Uterus (tissue), 4 donors: ENCODE results near the gene GCC1. TPM values are rescaled to one million over a fixed set of nuclear protein-coding genes. Genes with fewer than 3 reads are reported as not detected.

Experiments used
- DNase-seq, 2 donors: peaks; one replicate each; pipeline ENCODE4 v3.0.0-alpha.2; 2019 to 2020
- H3K27ac ChIP-seq, 2 donors: fragments of 200-600 bp; sonication (generic); 1 replicate in 1 of 2; 2 replicates in 1 of 2; pipeline ENCODE4 v1.5.1; 2016 to 2018
- H3K27me3 ChIP-seq, 2 donors: fragments of 200-600 bp; sonication (generic); one replicate each; pipeline ENCODE4 v1.5.1; 2018 to 2019; ENCODE audit warnings: control low read depth in 1 of 2
- H3K36me3 ChIP-seq, 2 donors: fragments of 200-600 bp; sonication (generic); one replicate each; pipeline ENCODE4 v1.5.1; 2019; ENCODE audit warnings: control low read depth in 1 of 2
- H3K4me1 ChIP-seq, 2 donors: fragments of 200-600 bp; sonication (generic); one replicate each; pipeline ENCODE4 v1.5.1; 2018 to 2019; ENCODE audit warnings: control low read depth in 1 of 2
- H3K4me3 ChIP-seq, 2 donors: fragments of 200-600 bp; sonication (generic); 1 replicate in 1 of 2; 2 replicates in 1 of 2; pipeline ENCODE4 v1.5.1; 2018 to 2019; ENCODE audit warnings: mild to moderate bottlenecking in 1 of 2
- H3K9me3 ChIP-seq, 2 donors: fragments of 200-600 bp; sonication (generic); one replicate each; pipeline ENCODE4 v1.5.1; 2019; ENCODE audit warnings: control low read depth in 1 of 2
- CTCF ChIP-seq, 4 experiments: fragments of 200-600 bp in 2 of 4; fragments of 450-650 bp in 2 of 4; sonication (generic) in 2 of 4; IDR thresholded peaks; one replicate each; pipeline ENCODE4 v1.5.1; 2016 to 2019; ENCODE audit warnings: antibody characterized with exemption in 4 of 4, mild to moderate bottlenecking in 2 of 4, moderate library complexity in 1 of 4
- POLR2A ChIP-seq, 2 donors: fragments of 450-650 bp; IDR thresholded peaks; one replicate each; pipeline ENCODE4 v1.6.1; 2016; ENCODE audit warnings: antibody characterized with exemption in 2 of 2, mild to moderate bottlenecking in 1 of 2, moderate library complexity in 1 of 2
- intact Hi-C: fragments of 100-400 bp; cut with DNase I; formaldehyde crosslinking; loops from one replicate; pipeline ENCODE4 v1.15.1; 2023; ENCODE audit warnings: low total_unique reads
- total RNA-seq, 4 donors: library from RNA; depleted of rRNA in 3 of 4; stranded (reverse); fragments of >200 nt in 3 of 4; gene quantifications; one replicate each; pipeline versions ENCODE4 v1.1.0 to v1.2.4, GENCODE V29; 2014 to 2023
- donor health status: DM: yes; HTN: yes; CAD: no.

GCC1 gene
- total RNA-seq, 4 donors from 2014 or later: 3.8 to 22.9 (median 10.6) TPM

DNA sequence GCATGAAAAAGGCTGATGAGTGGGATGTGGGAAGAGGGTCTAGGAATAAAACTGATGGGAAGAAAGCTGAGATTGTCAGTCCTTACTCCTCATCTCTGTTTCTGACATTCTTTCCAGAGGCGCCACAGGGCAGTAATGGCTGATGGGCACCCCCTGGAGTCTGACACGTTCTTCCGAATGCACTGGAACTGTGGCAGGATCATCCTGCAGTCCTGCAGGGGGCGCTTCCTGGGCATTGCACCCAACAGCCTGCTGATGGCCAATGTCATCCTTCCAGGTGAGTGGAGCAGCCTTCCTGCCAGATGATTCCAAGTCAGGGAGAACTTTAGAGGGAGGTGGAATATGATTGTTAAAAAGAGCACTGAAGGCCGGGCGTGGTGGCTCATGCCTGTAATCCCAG lies 12.9 kb upstream of the GCC1 start:
- DNase-seq: no peak
- TF ChIP-seq CTCF (IDR thresholded peaks at IDR 0.05): no peak
- no peak for TF ChIP-seq POLR2A (IDR thresholded peaks at IDR 0.05)
- no peak overlapping the region for H3K4me3 ChIP-seq
- H3K36me3 ChIP-seq: no peaks in the 10 kb centered on the region
- H3K9me3 ChIP-seq: no peaks in the 10 kb centered on the region
- no peak overlapping the region for H3K27ac ChIP-seq
- H3K4me1 ChIP-seq: peaks cover 0 to 4% of the 10 kb centered on the region in 2 donors
- intact Hi-C loops: no loop called here
- H3K27me3 ChIP-seq: no peaks in the 10 kb centered on the region

GRCh38 chr7:127595737-127596136 lies 10.3 kb upstream of the GCC1 start:
- intact Hi-C loops: no loop called here
- Histone ChIP-seq H3K36me3 (no peaks in the 10 kb centered on the region), H3K4me3 (no peak overlapping the region), H3K27ac (no peak overlapping the region), H3K27me3 (no peaks in the 10 kb centered on the region), H3K9me3 (no peaks in the 10 kb centered on the region), H3K4me1 (peaks cover 0 to 11% of the 10 kb centered on the region in 2 donors)
- DNase-seq: no peak
- no peak for TF ChIP-seq POLR2A (IDR thresholded peaks at IDR 0.05)
- no peak for TF ChIP-seq CTCF (IDR thresholded peaks at IDR 0.05)

DNA sequence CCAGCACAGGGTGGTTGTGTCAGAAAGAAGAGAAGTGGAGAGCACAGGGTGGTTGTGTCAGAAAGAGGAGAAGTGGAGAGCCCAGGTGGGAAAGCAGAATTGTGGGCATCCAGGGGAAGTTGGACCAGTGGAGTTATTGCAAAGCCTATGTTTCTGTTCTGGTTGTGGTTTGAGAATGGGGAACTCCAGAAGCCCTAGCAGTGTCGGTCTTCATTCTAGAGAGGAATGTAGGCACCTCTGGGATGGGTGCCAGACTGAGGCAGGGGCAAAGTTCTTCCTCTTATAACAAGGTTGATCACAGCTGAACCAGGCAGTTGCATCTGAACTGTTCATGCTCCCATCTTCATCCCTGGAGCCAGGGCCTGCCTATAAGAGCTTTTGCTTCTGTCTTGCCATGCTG lies 9.1 kb upstream of the GCC1 start:
- Histone ChIP-seq H3K9me3 (no peaks in the 10 kb centered on the region), H3K27ac (peak overlapping the region in 1 of 2 donors; percentile 76), H3K4me3 (no peak overlapping the region), H3K4me1 (peaks cover 0 to 13% of the 10 kb centered on the region in 2 donors), H3K36me3 (no peaks in the 10 kb centered on the region), H3K27me3 (no peaks in the 10 kb centered on the region)
- DNase-seq: no peak
- intact Hi-C loops: no loop called here
- no peak for TF ChIP-seq POLR2A (IDR thresholded peaks at IDR 0.05)
- TF ChIP-seq CTCF (IDR thresholded peaks at IDR 0.05): no peak

GRCh38 chr7:127592550-127592949 lies 7.2 kb upstream of the GCC1 start:
- DNase-seq: no peak
- H3K4me3 ChIP-seq: no peak overlapping the region
- H3K9me3 ChIP-seq: no peaks in the 10 kb centered on the region
- H3K27me3 ChIP-seq: no peaks in the 10 kb centered on the region
- peak overlapping the region; percentile 22 to 76 for H3K27ac ChIP-seq
- peaks cover 0 to 17% of the 10 kb centered on the region in 2 donors for H3K4me1 ChIP-seq
- no peaks in the 10 kb centered on the region for H3K36me3 ChIP-seq
- TF ChIP-seq CTCF (IDR thresholded peaks at IDR 0.05) (no peak), POLR2A (IDR thresholded peaks at IDR 0.05) (no peak)
- intact Hi-C loops: no loop called here

DNA sequence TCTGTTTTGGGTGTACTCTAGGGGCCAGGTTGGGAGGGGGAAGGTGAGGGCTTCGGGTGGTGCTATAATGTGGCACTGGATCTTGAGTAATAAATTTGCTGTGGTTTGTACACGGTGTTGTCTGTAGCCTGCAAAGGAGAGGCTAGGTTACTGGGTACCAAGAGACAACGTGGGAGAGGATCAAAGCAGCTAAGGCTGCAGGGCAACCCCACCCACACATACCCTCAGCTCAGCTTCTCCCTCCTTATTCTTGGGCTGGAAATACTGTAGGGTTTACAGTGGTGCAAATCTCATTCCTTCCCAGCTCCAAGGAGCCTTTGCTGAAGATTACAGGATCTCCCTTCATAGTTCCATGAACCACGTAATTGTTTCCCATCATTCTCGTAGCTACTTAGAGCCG lies 6.2 kb upstream of the GCC1 start:
- intact Hi-C loops: no loop called here
- Histone ChIP-seq H3K9me3 (no peaks in the 10 kb centered on the region), H3K36me3 (no peaks in the 10 kb centered on the region), H3K27ac (no peak overlapping the region), H3K4me1 (peaks cover 0 to 17% of the 10 kb centered on the region in 2 donors), H3K4me3 (no peak overlapping the region), H3K27me3 (no peaks in the 10 kb centered on the region)
- no peak for TF ChIP-seq POLR2A (IDR thresholded peaks at IDR 0.05)
- TF ChIP-seq CTCF (IDR thresholded peaks at IDR 0.05): no peak
- DNase-seq: no peak
